ENCODE results near the gene SPDYC. TPM values are rescaled to one million over a fixed set of nuclear protein-coding genes. Genes with fewer than 3 reads are reported as not detected.

Gene SPDYC
- total RNA-seq, 1 donor from 2014 or later, result not detected

DNA sequence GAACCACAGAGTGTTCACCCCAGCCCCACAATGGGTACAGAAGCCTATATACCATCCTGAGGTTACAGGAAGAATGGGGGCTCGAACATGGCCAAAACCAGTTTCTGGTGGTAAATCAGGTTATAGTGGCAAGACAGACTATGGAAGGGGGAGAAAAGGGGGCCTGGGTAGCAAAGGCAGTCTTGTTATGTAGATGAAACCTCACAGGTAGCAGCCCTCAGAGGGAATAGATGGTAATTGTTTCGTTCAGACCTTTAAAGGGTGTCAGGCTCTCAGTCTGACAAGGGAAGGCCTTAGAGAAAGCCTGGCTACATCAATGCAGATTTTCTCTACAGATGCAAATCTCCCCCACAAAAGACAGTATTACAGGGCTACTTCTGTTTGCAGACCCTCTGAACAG is 15.1 kb downstream of the SPDYC start:
- Mint-ChIP-seq H3K27ac (ENCODE audit: unreplicated experiment) (no peak overlapping the region), H3K36me3 (ENCODE audit: unreplicated experiment) (peaks cover 7% of the 10 kb centered on the region), H3K4me1 (ENCODE audit: low read depth, unreplicated experiment) (peaks cover 8% of the 10 kb centered on the region), H3K27me3 (ENCODE audit: unreplicated experiment) (peaks cover 13% of the 10 kb centered on the region), H3K4me3 (ENCODE audit: unreplicated experiment) (no peak overlapping the region), H3K9me3 (ENCODE audit: unreplicated experiment) (peaks cover 7% of the 10 kb centered on the region)
- DNase-seq, result no peak
- TF ChIP-seq CTCF (IDR thresholded peaks at IDR 0.05; ENCODE audit: partially characterized antibody, unreplicated experiment), result no peak

- Mint-ChIP-seq H3K4me3 (ENCODE audit: unreplicated experiment) (no peak overlapping the region), H3K4me1 (ENCODE audit: low read depth, unreplicated experiment) (peaks cover 8% of the 10 kb centered on the region), H3K36me3 (ENCODE audit: unreplicated experiment) (peaks cover 7% of the 10 kb centered on the region), H3K9me3 (ENCODE audit: unreplicated experiment) (peaks cover 7% of the 10 kb centered on the region), H3K27me3 (ENCODE audit: unreplicated experiment) (peaks cover 13% of the 10 kb centered on the region), H3K27ac (ENCODE audit: unreplicated experiment) (no peak overlapping the region)
- no peak for DNase-seq
- TF ChIP-seq CTCF (IDR thresholded peaks at IDR 0.05; ENCODE audit: partially characterized antibody, unreplicated experiment), result no peak
These were observed 15.9 kb downstream of the SPDYC start for GRCh38 chr11:65185869-65186341.

GRCh38 chr11:65186701-65187100 is 16.7 kb downstream of the SPDYC start:
- Mint-ChIP-seq H3K27ac (ENCODE audit: unreplicated experiment) (no peak overlapping the region), H3K27me3 (ENCODE audit: unreplicated experiment) (peaks cover 13% of the 10 kb centered on the region), H3K4me1 (ENCODE audit: low read depth, unreplicated experiment) (peaks cover 8% of the 10 kb centered on the region), H3K4me3 (ENCODE audit: unreplicated experiment) (no peak overlapping the region), H3K9me3 (ENCODE audit: unreplicated experiment) (peaks cover 7% of the 10 kb centered on the region), H3K36me3 (ENCODE audit: unreplicated experiment) (peaks cover 7% of the 10 kb centered on the region)
- no peak for TF ChIP-seq CTCF (IDR thresholded peaks at IDR 0.05; ENCODE audit: partially characterized antibody, unreplicated experiment)
- DNase-seq, result no peak

DNA sequence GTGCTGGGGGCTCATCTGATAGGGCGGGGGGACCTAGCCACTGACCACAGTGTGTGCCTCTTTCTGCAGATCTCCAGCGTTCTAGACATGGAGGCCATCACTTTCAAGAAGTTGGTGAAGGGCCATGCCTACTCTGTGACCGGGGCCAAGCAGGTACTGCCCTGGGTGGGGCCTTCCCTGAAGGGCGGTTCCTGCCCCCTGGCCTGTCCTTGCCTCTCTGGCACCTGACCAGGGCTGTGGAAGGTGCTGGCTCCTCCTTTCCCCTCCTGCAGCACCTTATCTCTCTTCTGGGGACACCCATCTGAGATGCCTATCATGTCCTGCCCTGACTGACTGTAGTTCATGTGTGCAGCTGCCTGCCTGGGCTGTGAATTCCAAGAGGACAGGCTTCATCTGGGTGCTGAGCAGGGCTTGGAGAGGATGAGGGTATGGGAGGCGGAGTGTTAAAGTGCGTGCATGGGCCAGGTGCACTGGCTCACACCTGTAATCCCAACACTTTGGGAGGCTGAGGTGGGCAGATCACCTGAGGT is 17.2 kb downstream of the SPDYC start:
- no peak overlapping the region for H3K4me3 Mint-ChIP-seq (ENCODE audit: unreplicated experiment)
- no peak for TF ChIP-seq CTCF (IDR thresholded peaks at IDR 0.05; ENCODE audit: partially characterized antibody, unreplicated experiment)
- H3K27ac Mint-ChIP-seq (ENCODE audit: unreplicated experiment), result no peak overlapping the region
- H3K4me1 Mint-ChIP-seq (ENCODE audit: low read depth, unreplicated experiment), result peaks cover 8% of the 10 kb centered on the region
- H3K27me3 Mint-ChIP-seq (ENCODE audit: unreplicated experiment), result peaks cover 13% of the 10 kb centered on the region
- DNase-seq, result no peak
- peaks cover 7% of the 10 kb centered on the region for H3K36me3 Mint-ChIP-seq (ENCODE audit: unreplicated experiment)
- peaks cover 7% of the 10 kb centered on the region for H3K9me3 Mint-ChIP-seq (ENCODE audit: unreplicated experiment)

DNA sequence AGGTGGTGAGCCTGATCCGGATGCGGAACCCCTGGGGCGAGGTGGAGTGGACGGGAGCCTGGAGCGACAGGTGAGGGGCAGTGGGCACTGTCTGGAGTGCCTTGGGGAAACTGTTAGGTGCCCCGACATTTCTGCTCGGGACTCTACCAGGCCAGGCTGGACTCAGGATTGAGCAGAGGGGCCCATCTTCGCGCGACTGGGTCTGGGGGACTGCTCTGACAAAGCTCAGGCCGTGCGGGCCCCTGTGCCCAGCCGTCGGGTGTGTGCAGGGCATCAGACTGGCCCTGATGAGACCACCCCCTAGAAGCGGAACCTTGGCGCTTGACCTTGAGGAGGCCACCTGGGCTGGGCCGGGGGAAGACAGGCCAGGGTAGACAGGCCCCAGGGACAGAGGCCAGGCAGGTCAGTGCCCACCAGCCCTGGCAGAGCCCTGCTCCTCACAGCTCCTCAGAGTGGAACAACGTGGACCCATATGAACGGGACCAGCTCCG is 18.0 kb downstream of the SPDYC start:
- Mint-ChIP-seq H3K4me3 (ENCODE audit: unreplicated experiment) (no peak overlapping the region), H3K36me3 (ENCODE audit: unreplicated experiment) (peaks cover 7% of the 10 kb centered on the region), H3K9me3 (ENCODE audit: unreplicated experiment) (peaks cover 6% of the 10 kb centered on the region), H3K4me1 (ENCODE audit: low read depth, unreplicated experiment) (peaks cover 8% of the 10 kb centered on the region), H3K27me3 (ENCODE audit: unreplicated experiment) (peaks cover 13% of the 10 kb centered on the region), H3K27ac (ENCODE audit: unreplicated experiment) (no peak overlapping the region)
- DNase-seq, result no peak
- TF ChIP-seq CTCF (IDR thresholded peaks at IDR 0.05; ENCODE audit: partially characterized antibody, unreplicated experiment), result no peak

Measured in glutamatergic neuron (in vitro differentiated cells).